Vagina (tissue), 2 donors: ENCODE measurements around the gene SLCO2B1.

Source experiments
- POLR2A ChIP-seq, 2 donors: fragments of 450-650 bp; IDR thresholded peaks; one replicate each; pipeline ENCODE4 v1.6.1; 2017; ENCODE audit warnings: antibody characterized with exemption in 2 of 2, mild to moderate bottlenecking in 2 of 2, moderate library complexity in 2 of 2
- POLR2AphosphoS5 ChIP-seq, 2 donors: sonication (generic); formaldehyde crosslinking; IDR thresholded peaks; one replicate each; pipeline ENCODE4 v1.9.0; 2017; ENCODE audit warnings: antibody characterized with exemption in 2 of 2, mild to moderate bottlenecking in 2 of 2, low read depth in 1 of 2; ENCODE audit not compliant: insufficient read depth in 1 of 2
- TF ChIP-seq, protein P1 (sequence below), 3 experiments: fragments of 450-650 bp in 2 of 3; fragments of 200-600 bp in 1 of 3; sonication (generic) in 1 of 3; IDR thresholded peaks; one replicate each; pipeline ENCODE4 v1.5.1; 2017 to 2019; ENCODE audit warnings: antibody characterized with exemption in 3 of 3, mild to moderate bottlenecking in 2 of 3, moderate library complexity in 2 of 3

DNA sequence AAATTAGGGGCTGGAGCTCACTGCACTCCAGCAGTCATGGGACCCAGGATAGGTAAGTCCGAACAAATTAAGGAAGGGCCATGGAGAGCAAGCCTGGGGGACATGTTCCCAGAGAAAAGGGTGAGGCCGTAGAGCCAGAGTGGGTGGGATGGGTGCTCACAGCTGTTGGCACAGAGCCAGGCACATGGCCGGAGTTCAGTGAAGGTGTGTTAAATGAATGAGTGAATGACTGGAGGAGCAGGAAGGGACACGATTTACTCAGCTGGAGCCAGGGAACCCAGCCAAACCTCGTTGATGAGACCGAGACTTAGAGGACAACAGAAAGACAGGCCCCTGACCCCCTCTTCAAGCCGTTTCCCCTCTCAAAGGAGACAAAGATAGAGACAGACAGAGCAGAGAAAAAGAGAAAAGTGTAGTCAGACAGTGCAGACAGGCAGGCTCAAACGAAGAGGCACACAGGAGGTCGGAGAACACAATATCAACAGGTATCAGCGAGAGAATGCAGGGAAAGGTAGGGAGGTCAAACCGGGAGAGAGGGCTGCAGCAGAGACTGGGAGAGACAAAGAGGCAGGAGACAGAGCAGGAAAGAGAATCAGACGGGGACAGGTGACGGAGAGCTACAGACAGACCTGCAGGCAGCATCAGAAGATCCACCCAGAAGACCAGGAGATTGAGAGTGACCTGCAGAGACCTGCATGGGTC is 590 bp downstream of the SLCO2B1 start:
- TF ChIP-seq, protein P1, sequence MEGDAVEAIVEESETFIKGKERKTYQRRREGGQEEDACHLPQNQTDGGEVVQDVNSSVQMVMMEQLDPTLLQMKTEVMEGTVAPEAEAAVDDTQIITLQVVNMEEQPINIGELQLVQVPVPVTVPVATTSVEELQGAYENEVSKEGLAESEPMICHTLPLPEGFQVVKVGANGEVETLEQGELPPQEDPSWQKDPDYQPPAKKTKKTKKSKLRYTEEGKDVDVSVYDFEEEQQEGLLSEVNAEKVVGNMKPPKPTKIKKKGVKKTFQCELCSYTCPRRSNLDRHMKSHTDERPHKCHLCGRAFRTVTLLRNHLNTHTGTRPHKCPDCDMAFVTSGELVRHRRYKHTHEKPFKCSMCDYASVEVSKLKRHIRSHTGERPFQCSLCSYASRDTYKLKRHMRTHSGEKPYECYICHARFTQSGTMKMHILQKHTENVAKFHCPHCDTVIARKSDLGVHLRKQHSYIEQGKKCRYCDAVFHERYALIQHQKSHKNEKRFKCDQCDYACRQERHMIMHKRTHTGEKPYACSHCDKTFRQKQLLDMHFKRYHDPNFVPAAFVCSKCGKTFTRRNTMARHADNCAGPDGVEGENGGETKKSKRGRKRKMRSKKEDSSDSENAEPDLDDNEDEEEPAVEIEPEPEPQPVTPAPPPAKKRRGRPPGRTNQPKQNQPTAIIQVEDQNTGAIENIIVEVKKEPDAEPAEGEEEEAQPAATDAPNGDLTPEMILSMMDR (IDR thresholded peaks at IDR 0.05), result no peak
- TF ChIP-seq POLR2A (IDR thresholded peaks at IDR 0.05) (no peak), POLR2AphosphoS5 (IDR thresholded peaks at IDR 0.05; ENCODE audit: insufficient read depth in 1 of 2, low read depth in 1 of 2) (no peak)
